Tibial artery (tissue), 4 donors: ENCODE results near the gene FZD8.

ENCODE experiments used
- DNase-seq, 2 donors: peaks; one replicate each; pipeline ENCODE4 v3.0.0-alpha.2; 2019
- H3K27ac ChIP-seq, 2 donors: fragments of 200-600 bp; sonication (generic) in 1 of 2; 1 replicate in 1 of 2; 2 replicates in 1 of 2; pipeline ENCODE4 v1.5.1; 2018 to 2019; ENCODE audit warnings: mild to moderate bottlenecking in 1 of 2
- H3K27me3 ChIP-seq, 2 donors: fragments of 200-600 bp; sonication (generic) in 1 of 2; one replicate each; pipeline versions ENCODE4 v1.5.1 to v1.6.0; 2016 to 2019
- H3K36me3 ChIP-seq, 3 donors: fragments of 200-600 bp; sonication (generic) in 2 of 3; one replicate each; pipeline ENCODE4 v1.5.1; 2016 to 2019; ENCODE audit warnings: mild to moderate bottlenecking in 2 of 3
- H3K4me1 ChIP-seq, 4 donors: fragments of 200-600 bp; sonication (generic) in 2 of 4; 1 replicate in 3 of 4; 2 replicates in 1 of 4; pipeline ENCODE4 v1.5.1; 2016 to 2019
- H3K4me3 ChIP-seq, 2 donors: fragments of 200-600 bp; sonication (generic) in 1 of 2; 1 replicate in 1 of 2; 2 replicates in 1 of 2; pipeline ENCODE4 v1.5.1; 2018 to 2019; ENCODE audit warnings: mild to moderate bottlenecking in 2 of 2
- H3K9me3 ChIP-seq, 3 donors: fragments of 200-600 bp; sonication (generic) in 1 of 3; one replicate each; pipeline ENCODE4 v1.5.1; 2016 to 2019
- intact Hi-C: fragments of 100-400 bp; cut with DNase I; formaldehyde crosslinking; loops from one replicate; pipeline ENCODE4 v1.15.0; 2023; ENCODE audit warnings: low total_unique reads
- TF ChIP-seq, protein P1 (sequence below), 2 experiments: fragments of 200-600 bp in 1 of 2; fragments of 450-650 bp in 1 of 2; IDR thresholded peaks; one replicate each; pipeline ENCODE4 v1.5.1; 2017 to 2019; ENCODE audit warnings: antibody characterized with exemption in 2 of 2, mild to moderate bottlenecking in 1 of 2, moderate library complexity in 1 of 2

The FZD8 gene

GRCh38 chr10:35684586-35684985 lies 42.5 kb upstream of the FZD8 start:
- Histone ChIP-seq H3K27ac (no peak overlapping the region), H3K4me3 (no peak overlapping the region), H3K27me3 (no peaks in the 10 kb centered on the region), H3K4me1 (no peaks in the 10 kb centered on the region), H3K36me3 (no peaks in the 10 kb centered on the region), H3K9me3 (no peaks in the 10 kb centered on the region)
- TF ChIP-seq, protein P1, sequence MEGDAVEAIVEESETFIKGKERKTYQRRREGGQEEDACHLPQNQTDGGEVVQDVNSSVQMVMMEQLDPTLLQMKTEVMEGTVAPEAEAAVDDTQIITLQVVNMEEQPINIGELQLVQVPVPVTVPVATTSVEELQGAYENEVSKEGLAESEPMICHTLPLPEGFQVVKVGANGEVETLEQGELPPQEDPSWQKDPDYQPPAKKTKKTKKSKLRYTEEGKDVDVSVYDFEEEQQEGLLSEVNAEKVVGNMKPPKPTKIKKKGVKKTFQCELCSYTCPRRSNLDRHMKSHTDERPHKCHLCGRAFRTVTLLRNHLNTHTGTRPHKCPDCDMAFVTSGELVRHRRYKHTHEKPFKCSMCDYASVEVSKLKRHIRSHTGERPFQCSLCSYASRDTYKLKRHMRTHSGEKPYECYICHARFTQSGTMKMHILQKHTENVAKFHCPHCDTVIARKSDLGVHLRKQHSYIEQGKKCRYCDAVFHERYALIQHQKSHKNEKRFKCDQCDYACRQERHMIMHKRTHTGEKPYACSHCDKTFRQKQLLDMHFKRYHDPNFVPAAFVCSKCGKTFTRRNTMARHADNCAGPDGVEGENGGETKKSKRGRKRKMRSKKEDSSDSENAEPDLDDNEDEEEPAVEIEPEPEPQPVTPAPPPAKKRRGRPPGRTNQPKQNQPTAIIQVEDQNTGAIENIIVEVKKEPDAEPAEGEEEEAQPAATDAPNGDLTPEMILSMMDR (IDR thresholded peaks at IDR 0.05): no peak
- no peak for DNase-seq
- intact Hi-C loops: no loop called here

GRCh38 chr10:35675846-35676245 lies 33.8 kb upstream of the FZD8 start:
- Histone ChIP-seq H3K27me3 (no peaks in the 10 kb centered on the region), H3K4me1 (no peaks in the 10 kb centered on the region), H3K36me3 (no peaks in the 10 kb centered on the region), H3K27ac (no peak overlapping the region), H3K4me3 (no peak overlapping the region), H3K9me3 (peaks cover 0 to 9% (median 0%) of the 10 kb centered on the region in 3 donors)
- intact Hi-C loops: no loop called here
- TF ChIP-seq, protein P1 (IDR thresholded peaks at IDR 0.05): no peak
- no peak for DNase-seq

GRCh38 chr10:35674843-35675242 lies 32.7 kb upstream of the FZD8 start:
- Histone ChIP-seq H3K27ac (no peak overlapping the region), H3K4me1 (no peaks in the 10 kb centered on the region), H3K27me3 (no peaks in the 10 kb centered on the region), H3K36me3 (no peaks in the 10 kb centered on the region), H3K9me3 (peaks cover 0 to 9% (median 0%) of the 10 kb centered on the region in 3 donors), H3K4me3 (no peak overlapping the region)
- TF ChIP-seq, protein P1 (IDR thresholded peaks at IDR 0.05): no peak
- no peak for DNase-seq
- intact Hi-C loops: no loop called here

GRCh38 chr10:35668865-35669650 lies 27.0 kb upstream of the FZD8 start:
- TF ChIP-seq, protein P1 (IDR thresholded peaks at IDR 0.05): no peak
- no peak overlapping the region for H3K4me3 ChIP-seq
- H3K27me3 ChIP-seq: no peaks in the 10 kb centered on the region
- no peaks in the 10 kb centered on the region for H3K36me3 ChIP-seq
- H3K27ac ChIP-seq: no peak overlapping the region
- no peak for DNase-seq
- H3K4me1 ChIP-seq: no peaks in the 10 kb centered on the region
- intact Hi-C loops: no loop called here
- no peaks in the 10 kb centered on the region for H3K9me3 ChIP-seq

GRCh38 chr10:35667971-35668370 lies 25.9 kb upstream of the FZD8 start:
- DNase-seq: no peak
- intact Hi-C loops: no loop called here
- H3K27me3 ChIP-seq: no peaks in the 10 kb centered on the region
- no peak overlapping the region for H3K4me3 ChIP-seq
- no peaks in the 10 kb centered on the region for H3K9me3 ChIP-seq
- no peak overlapping the region for H3K27ac ChIP-seq
- H3K4me1 ChIP-seq: no peaks in the 10 kb centered on the region
- H3K36me3 ChIP-seq: no peaks in the 10 kb centered on the region
- TF ChIP-seq, protein P1 (IDR thresholded peaks at IDR 0.05): no peak
